GM12891 (cell line): ENCODE data around the gene PRRG4.

Experiments used
- POLR2A ChIP-seq: IDR thresholded peaks from 2 replicates; pipeline ENCODE4 v1.6.1; 2011; ENCODE audit warnings: low read depth, low read length, control low read depth
- SPI1 ChIP-seq: IDR thresholded peaks from 2 replicates; pipeline ENCODE4 v1.6.1; 2011; ENCODE audit warnings: low read depth, low read length, control low read depth

DNA sequence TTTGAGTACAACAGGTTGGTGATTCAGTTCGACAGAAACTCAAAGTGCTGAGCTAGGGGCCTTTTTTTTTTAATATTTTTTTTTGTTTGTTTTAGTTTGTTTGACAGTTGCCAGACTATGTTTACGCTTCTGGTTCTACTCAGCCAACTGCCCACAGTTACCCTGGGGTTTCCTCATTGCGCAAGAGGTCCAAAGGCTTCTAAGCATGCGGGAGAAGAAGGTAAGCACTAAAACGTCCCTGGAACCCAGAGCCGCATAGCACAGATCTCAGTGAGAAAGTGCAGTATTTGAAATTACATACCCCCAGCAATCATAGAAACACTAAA is 649 bp downstream of the PRRG4 start:
- TF ChIP-seq POLR2A (no peak), SPI1 (no peak)
